ENCODE measurements around the gene EFCAB12.

Gene EFCAB12

GRCh38 chr3:129425213-129425612, 3.2 kb downstream of the EFCAB12 start:
- no peak for DNase-seq (ENCODE audit: low read depth, low spot score)
- in situ Hi-C loops (cut with HindIII; ENCODE audit: low sequenced_read_pairs): no loop called here
- no peak overlapping the region for H3K4me3 ChIP-seq (ENCODE audit: low read depth, low read length)
- no peak for TF ChIP-seq CTCF (IDR thresholded peaks at IDR 0.05; ENCODE audit: low read depth, low read length)

- TF ChIP-seq CTCF (IDR thresholded peaks at IDR 0.05; ENCODE audit: low read depth, low read length): no peak
- in situ Hi-C loops (cut with HindIII; ENCODE audit: low sequenced_read_pairs): no loop called here
- H3K4me3 ChIP-seq (ENCODE audit: low read depth, low read length): no peak overlapping the region
- DNase-seq (ENCODE audit: low read depth, low spot score): no peak
Observed at GRCh38 chr3:129424185-129424841, 4.1 kb downstream of the EFCAB12 start.

- no peak for DNase-seq (ENCODE audit: low read depth, low spot score)
- no peak for TF ChIP-seq CTCF (IDR thresholded peaks at IDR 0.05; ENCODE audit: low read depth, low read length)
- no peak overlapping the region for H3K4me3 ChIP-seq (ENCODE audit: low read depth, low read length)
- in situ Hi-C loops (cut with HindIII; ENCODE audit: low sequenced_read_pairs): no loop called here
Observed at GRCh38 chr3:129422897-129423296, 5.5 kb downstream of the EFCAB12 start.

- TF ChIP-seq CTCF (IDR thresholded peaks at IDR 0.05; ENCODE audit: low read depth, low read length): peak; percentile 22
- in situ Hi-C loops (cut with HindIII; ENCODE audit: low sequenced_read_pairs): no loop called here
- H3K4me3 ChIP-seq (ENCODE audit: low read depth, low read length): no peak overlapping the region
- no peak for DNase-seq (ENCODE audit: low read depth, low spot score)
Observed at GRCh38 chr3:129421988-129422745, 6.3 kb downstream of the EFCAB12 start.

- no peak for DNase-seq (ENCODE audit: low read depth, low spot score)
- no peak for TF ChIP-seq CTCF (IDR thresholded peaks at IDR 0.05; ENCODE audit: low read depth, low read length)
- no peak overlapping the region for H3K4me3 ChIP-seq (ENCODE audit: low read depth, low read length)
- in situ Hi-C loops (cut with HindIII; ENCODE audit: low sequenced_read_pairs): no loop called here
Observed at GRCh38 chr3:129421236-129421883, 7.1 kb downstream of the EFCAB12 start.

- DNase-seq (ENCODE audit: low read depth, low spot score): no peak
- in situ Hi-C loops (cut with HindIII; ENCODE audit: low sequenced_read_pairs): no loop called here
- TF ChIP-seq CTCF (IDR thresholded peaks at IDR 0.05; ENCODE audit: low read depth, low read length): no peak
- no peak overlapping the region for H3K4me3 ChIP-seq (ENCODE audit: low read depth, low read length)
Observed at GRCh38 chr3:129419476-129419875, 9.0 kb downstream of the EFCAB12 start.
